GM12878 (cell line): ENCODE data around the gene TBC1D5. TPM values are rescaled to one million over a fixed set of nuclear protein-coding genes. Genes with fewer than 3 reads are reported as not detected.

ENCODE experiments used
- ATAC-seq: fragments of 200-7000 bp; cut with Tn5 transposase; 3 replicates; pipeline ENCODE4 v1.9.1; 2020; ENCODE audit warnings: mild to moderate bottlenecking, moderate library complexity
- BruUV-seq: library from RNA; stranded (reverse); fragments of 400-500 nt; replicated peaks from 2 replicates; lab custom pipeline; 2021; lab: Mats Ljungman, UMichigan
- CTCF ChIA-PET: fragments of 300-600 bp; sonication (Branson Sonifier 250); formaldehyde crosslinking; extraction: SDS; loops from one replicate; lab custom pipeline; 2021; ENCODE audit warnings: inconsistent platforms; lab: Yijun Ruan, JAX
- POLR2A ChIA-PET: fragments of 350-600 bp; formaldehyde crosslinking; extraction: SDS; loops from one replicate; lab custom pipeline; 2021; ENCODE audit warnings: inconsistent platforms; lab: Charles Lee
- RAD21 ChIA-PET: fragments of 300-600 bp; sonication (Branson Sonifier 250); formaldehyde crosslinking; loops from one replicate; lab custom pipeline; 2023; ENCODE audit warnings: antibody characterized with exemption; ENCODE audit not compliant: unreplicated experiment; lab: Charles Lee
- SMC1A ChIA-PET: fragments of 300-600 bp; sonication (Branson Sonifier 250); formaldehyde crosslinking; loops from one replicate; lab custom pipeline; 2023; ENCODE audit not compliant: unreplicated experiment, uncharacterized antibody; lab: Charles Lee
- DNase-seq: peaks from one replicate; pipeline ENCODE4 v3.0.0-alpha.2; 2011; ENCODE audit warnings: low read depth, low spot score
- FAIRE-seq: peaks from 3 replicates; lab custom pipeline; 2011; peaks lifted over from hg19 to GRCh38; lab: Jason Lieb, UNC
- H2AFZ ChIP-seq: 2 replicates; pipeline ENCODE4 v1.6.0; 2011; ENCODE audit warnings: low read depth, low read length, control low read depth; ENCODE audit not compliant: control insufficient read depth
- H3K27ac ChIP-seq: 2 replicates; pipeline ENCODE4 v1.5.1; 2011; ENCODE audit warnings: control low read depth; ENCODE audit not compliant: control insufficient read depth, insufficient read depth
- H3K27me3 ChIP-seq, 2 experiments: replicated peaks in 1 of 2; 2 replicates each; pipeline versions ENCODE4 v1.6.0 to v1.6.1; 2011; ENCODE audit warnings: low read length in 1 of 2; ENCODE audit not compliant: control insufficient read depth in 2 of 2, insufficient read depth in 2 of 2
- H3K36me3 ChIP-seq, 2 experiments: 2 replicates each; pipeline ENCODE4 v1.5.1; 2011; ENCODE audit warnings: low read length in 1 of 2; ENCODE audit not compliant: control insufficient read depth in 2 of 2, insufficient read depth in 2 of 2
- H3K4me1 ChIP-seq: 2 replicates; pipeline ENCODE4 v1.6.1; 2011; ENCODE audit warnings: mild to moderate bottlenecking, low read length, moderate library complexity, mixed read lengths; ENCODE audit not compliant: control insufficient read depth, insufficient read depth
- H3K4me2 ChIP-seq: 2 replicates; pipeline ENCODE4 v1.6.0; 2011; ENCODE audit warnings: control low read depth; ENCODE audit not compliant: control insufficient read depth, insufficient read depth
- H3K4me3 ChIP-seq: fragments of 200-600 bp; sonication (generic); 2 replicates; pipeline ENCODE4 v1.5.1; 2016
- H3K79me2 ChIP-seq: 2 replicates; pipeline ENCODE4 v1.6.0; 2011; ENCODE audit warnings: low read length; ENCODE audit not compliant: control insufficient read depth, insufficient read depth
- H3K9ac ChIP-seq: 2 replicates; pipeline ENCODE4 v1.8.0; 2011; ENCODE audit warnings: low read length, control low read depth, mixed read lengths; ENCODE audit not compliant: control insufficient read depth, insufficient read depth
- H3K9me3 ChIP-seq: replicated peaks from 3 replicates; pipeline ENCODE4 v1.5.1; 2011; ENCODE audit warnings: mild to moderate bottlenecking, low read length; ENCODE audit not compliant: control insufficient read depth, insufficient read depth
- H4K20me1 ChIP-seq: 2 replicates; pipeline ENCODE4 v1.6.0; 2011; ENCODE audit not compliant: control insufficient read depth, insufficient read depth
- POLR2A ChIP-seq: IDR thresholded peaks from 2 replicates; pipeline ENCODE4 v1.6.1; 2011; ENCODE audit warnings: low read depth, mild to moderate bottlenecking, low read length
- YY1 ChIP-seq: IDR thresholded peaks from 2 replicates; pipeline ENCODE4 v1.6.1; 2011; ENCODE audit warnings: low read depth, mild to moderate bottlenecking, low read length
- whole genome bisulfite sequencing: methylation state at CpG from one replicate; pipeline ENCODE4 v1.1.6; 2016; ENCODE audit warnings: low lambda C conversion rate; ENCODE audit not compliant: insufficient replicate concordance, insufficient coverage; ENCODE audit errors: missing lambda C conversion rate; 5-methylcytosine and 5-hydroxymethylcytosine counted together
- in situ Hi-C: fragments of 300-500 bp; cut with MboI; formaldehyde crosslinking; loops from 9 replicates; pipeline ENCODE4 v1.14.3; 2018; ENCODE audit warnings: mixed read lengths
- intact Hi-C: fragments of 100-400 bp; cut with micrococcal nuclease; formaldehyde crosslinking; loops from one replicate; pipeline ENCODE4 v1.14.2; 2022; ENCODE audit not compliant: unreplicated experiment
- polyA plus RNA-seq, 11 experiments: library from polyadenylated mRNA; depleted of rRNA in 4 of 11; unstranded in 6 of 11; stranded (reverse) in 5 of 11; fragments of >200 nt; fragmentation: Nextera tagmentation in 4 of 11; fragmentation: Illumina TruSeq in 1 of 11; extraction: Ambion mirVana in 4 of 11; extraction: Trizol in 1 of 11; gene quantifications; 1 replicate in 1 of 11; 2 replicates in 10 of 11; pipeline versions ENCODE4 v1.2.1 to v1.2.3, GENCODE V29; 2011 to 2016; ENCODE audit warnings: inconsistent platforms in 2 of 11, missing spikeins in 2 of 11, low read depth in 1 of 11
- total RNA-seq, 4 experiments: library from RNA; depleted of rRNA in 3 of 4; stranded (reverse); fragments of >200 nt in 3 of 4; fragmentation: Illumina TruSeq in 1 of 4; extraction: Trizol in 1 of 4; gene quantifications; 2 replicates each; pipeline versions ENCODE4 v1.2.1 to v1.2.3, GENCODE V29; 2013 to 2021
- TF ChIP-seq, protein P1 (sequence below): fragments of 450-650 bp; IDR thresholded peaks from 2 replicates; pipeline ENCODE4 v1.6.1; 2017; ENCODE audit warnings: mild to moderate bottlenecking
- TF ChIP-seq, protein P2 (sequence below): fragments of 450-650 bp; IDR thresholded peaks from 2 replicates; pipeline ENCODE4 v1.6.1; 2017; ENCODE audit warnings: antibody characterized with exemption, mild to moderate bottlenecking, moderate library complexity

TBC1D5 gene
- total and polyA plus RNA-seq, 10 of the 15 experiments (the other 5 are each of a cell fraction or from before 2014, with no cell fraction given) = 5.5 to 61.0 (median 43.8) TPM

DNA sequence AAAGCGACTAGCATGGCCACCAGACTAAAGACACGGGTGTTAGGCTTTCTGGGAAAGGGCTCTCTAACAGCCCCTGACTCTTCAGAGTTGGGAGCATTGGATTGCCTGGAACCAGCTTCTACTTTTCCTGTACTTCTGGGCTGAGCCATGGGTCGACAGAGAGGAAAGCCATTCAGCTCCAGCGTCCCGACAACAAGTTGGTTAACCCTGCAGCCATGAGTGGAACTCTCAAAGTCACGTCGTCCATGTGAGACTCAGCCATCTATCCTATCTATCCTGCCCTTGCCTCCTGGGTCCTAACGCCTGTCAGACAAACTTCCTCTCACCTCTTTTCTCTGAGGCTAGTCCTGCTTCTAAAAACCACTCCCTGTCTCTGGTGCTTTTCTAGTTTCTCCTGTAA, 32.6 kb upstream of the TBC1D5 start:
- RAD21 ChIA-PET = interaction anchor here (0.9 kb wide), 1 partner anchor 28 kb away, joined by 3 read pairs; no protein-coding TSS in a partner anchor
- H3K27ac ChIP-seq = 0 out of 2 replicates have a peak overlapping the region, but pooled peaks have one; percentile 11
- no peak overlapping the region for H3K9ac ChIP-seq
- no peak for FAIRE-seq
- peak overlapping the region; percentile 64 for H3K4me2 ChIP-seq
- H2AFZ ChIP-seq = peak overlapping the region; percentile 55
- TF ChIP-seq, protein P1, sequence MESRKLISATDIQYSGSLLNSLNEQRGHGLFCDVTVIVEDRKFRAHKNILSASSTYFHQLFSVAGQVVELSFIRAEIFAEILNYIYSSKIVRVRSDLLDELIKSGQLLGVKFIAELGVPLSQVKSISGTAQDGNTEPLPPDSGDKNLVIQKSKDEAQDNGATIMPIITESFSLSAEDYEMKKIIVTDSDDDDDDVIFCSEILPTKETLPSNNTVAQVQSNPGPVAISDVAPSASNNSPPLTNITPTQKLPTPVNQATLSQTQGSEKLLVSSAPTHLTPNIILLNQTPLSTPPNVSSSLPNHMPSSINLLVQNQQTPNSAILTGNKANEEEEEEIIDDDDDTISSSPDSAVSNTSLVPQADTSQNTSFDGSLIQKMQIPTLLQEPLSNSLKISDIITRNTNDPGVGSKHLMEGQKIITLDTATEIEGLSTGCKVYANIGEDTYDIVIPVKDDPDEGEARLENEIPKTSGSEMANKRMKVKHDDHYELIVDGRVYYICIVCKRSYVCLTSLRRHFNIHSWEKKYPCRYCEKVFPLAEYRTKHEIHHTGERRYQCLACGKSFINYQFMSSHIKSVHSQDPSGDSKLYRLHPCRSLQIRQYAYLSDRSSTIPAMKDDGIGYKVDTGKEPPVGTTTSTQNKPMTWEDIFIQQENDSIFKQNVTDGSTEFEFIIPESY = no peak
- TF ChIP-seq YY1 = peak; percentile 73
- 0 out of 2 replicates have a peak, but pooled peaks have one; percentile 30 for TF ChIP-seq POLR2A
- TF ChIP-seq, protein P2, sequence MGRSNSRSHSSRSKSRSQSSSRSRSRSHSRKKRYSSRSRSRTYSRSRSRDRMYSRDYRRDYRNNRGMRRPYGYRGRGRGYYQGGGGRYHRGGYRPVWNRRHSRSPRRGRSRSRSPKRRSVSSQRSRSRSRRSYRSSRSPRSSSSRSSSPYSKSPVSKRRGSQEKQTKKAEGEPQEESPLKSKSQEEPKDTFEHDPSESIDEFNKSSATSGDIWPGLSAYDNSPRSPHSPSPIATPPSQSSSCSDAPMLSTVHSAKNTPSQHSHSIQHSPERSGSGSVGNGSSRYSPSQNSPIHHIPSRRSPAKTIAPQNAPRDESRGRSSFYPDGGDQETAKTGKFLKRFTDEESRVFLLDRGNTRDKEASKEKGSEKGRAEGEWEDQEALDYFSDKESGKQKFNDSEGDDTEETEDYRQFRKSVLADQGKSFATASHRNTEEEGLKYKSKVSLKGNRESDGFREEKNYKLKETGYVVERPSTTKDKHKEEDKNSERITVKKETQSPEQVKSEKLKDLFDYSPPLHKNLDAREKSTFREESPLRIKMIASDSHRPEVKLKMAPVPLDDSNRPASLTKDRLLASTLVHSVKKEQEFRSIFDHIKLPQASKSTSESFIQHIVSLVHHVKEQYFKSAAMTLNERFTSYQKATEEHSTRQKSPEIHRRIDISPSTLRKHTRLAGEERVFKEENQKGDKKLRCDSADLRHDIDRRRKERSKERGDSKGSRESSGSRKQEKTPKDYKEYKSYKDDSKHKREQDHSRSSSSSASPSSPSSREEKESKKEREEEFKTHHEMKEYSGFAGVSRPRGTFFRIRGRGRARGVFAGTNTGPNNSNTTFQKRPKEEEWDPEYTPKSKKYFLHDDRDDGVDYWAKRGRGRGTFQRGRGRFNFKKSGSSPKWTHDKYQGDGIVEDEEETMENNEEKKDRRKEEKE = no peak
- TF ChIP-seq, all 136 proteins: peak for 2
- Histone ChIP-seq H3K79me2 (no peaks in the 10 kb centered on the region), H3K4me3 (peak overlapping the region; percentile 37; the same call in 1 of the 2 replicates), H3K9me3 (no peaks in the 10 kb centered on the region; the same call in none of the 3 replicates), H3K36me3 (no peaks in the 10 kb centered on the region), H3K27me3 (no peaks in the 10 kb centered on the region), H4K20me1 (no peaks in the 10 kb centered on the region), H3K4me1 (no peaks in the 10 kb centered on the region)
- DNase-seq (no peak), ATAC-seq (no peak)
- 61% methylated on average over 8 of the region's 8 CpGs for WGBS
- no TSS peak for BruUV-seq
- SMC1A ChIA-PET = interaction anchor here (0.6 to 0.9 kb wide), 2 partner anchors 30 to 966 kb away, joined by 3 read pairs; no protein-coding TSS in a partner anchor
- intact Hi-C loops (no loop called here), in situ Hi-C loops (no loop called here)
- CTCF ChIA-PET = no interaction called here
- POLR2A ChIA-PET = no interaction called here
